ENCODE results near the gene CNTN1. TPM values are rescaled to one million over a fixed set of nuclear protein-coding genes. Genes with fewer than 3 reads are reported as not detected.

The CNTN1 gene
- total RNA-seq, 1 donor from 2014 or later: 2.3 TPM

DNA sequence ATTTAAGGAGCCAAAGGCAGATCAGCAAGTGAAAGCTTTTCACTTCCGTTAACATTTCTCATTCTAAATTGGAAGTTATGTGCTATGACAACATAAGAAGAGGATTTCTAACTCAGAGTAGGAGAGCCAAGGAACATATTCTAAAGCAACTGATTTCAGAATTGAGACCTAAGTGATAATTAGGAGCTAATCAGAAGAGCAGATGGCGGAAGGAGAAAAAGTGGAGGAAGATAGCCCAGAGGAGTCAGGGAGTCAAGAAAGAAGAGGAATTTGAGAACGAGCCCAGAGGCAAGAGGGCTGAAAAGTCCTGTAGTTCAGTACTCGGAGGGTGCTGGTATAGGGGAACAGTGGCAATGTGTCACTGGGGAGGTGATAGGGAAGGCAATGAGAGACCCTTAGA lies 162.4 kb downstream of the CNTN1 start:
- no peak for DNase-seq (ENCODE audit: low read depth)
- TF ChIP-seq, protein P1, sequence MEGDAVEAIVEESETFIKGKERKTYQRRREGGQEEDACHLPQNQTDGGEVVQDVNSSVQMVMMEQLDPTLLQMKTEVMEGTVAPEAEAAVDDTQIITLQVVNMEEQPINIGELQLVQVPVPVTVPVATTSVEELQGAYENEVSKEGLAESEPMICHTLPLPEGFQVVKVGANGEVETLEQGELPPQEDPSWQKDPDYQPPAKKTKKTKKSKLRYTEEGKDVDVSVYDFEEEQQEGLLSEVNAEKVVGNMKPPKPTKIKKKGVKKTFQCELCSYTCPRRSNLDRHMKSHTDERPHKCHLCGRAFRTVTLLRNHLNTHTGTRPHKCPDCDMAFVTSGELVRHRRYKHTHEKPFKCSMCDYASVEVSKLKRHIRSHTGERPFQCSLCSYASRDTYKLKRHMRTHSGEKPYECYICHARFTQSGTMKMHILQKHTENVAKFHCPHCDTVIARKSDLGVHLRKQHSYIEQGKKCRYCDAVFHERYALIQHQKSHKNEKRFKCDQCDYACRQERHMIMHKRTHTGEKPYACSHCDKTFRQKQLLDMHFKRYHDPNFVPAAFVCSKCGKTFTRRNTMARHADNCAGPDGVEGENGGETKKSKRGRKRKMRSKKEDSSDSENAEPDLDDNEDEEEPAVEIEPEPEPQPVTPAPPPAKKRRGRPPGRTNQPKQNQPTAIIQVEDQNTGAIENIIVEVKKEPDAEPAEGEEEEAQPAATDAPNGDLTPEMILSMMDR (conservative IDR thresholded peaks at IDR 0.05; ENCODE audit: low read depth, low read length): no peak
- no peak overlapping the region for H3K4me3 ChIP-seq (ENCODE audit: low read depth, low read length)

DNA sequence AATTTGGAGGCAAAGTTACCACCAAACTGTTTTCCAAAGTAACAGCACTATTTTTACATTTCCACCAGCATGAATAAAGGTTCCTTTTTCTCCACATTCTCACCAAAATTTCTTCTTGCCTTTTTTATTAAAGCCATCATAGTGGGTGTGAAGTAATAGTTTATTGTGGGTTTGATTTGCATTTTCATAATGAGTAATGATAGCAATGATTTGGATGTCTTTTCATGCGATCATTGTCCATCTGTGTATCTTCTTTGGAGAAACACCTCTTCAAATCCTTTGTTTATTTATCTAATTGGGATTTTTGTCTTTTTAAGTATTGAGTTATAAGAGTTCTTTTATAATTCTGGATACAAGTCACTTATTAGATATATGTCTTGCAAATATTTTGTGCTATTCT lies 172.7 kb downstream of the CNTN1 start:
- H3K4me3 ChIP-seq (ENCODE audit: low read depth, low read length): no peak overlapping the region
- TF ChIP-seq, protein P1 (conservative IDR thresholded peaks at IDR 0.05; ENCODE audit: low read depth, low read length): no peak
- DNase-seq (ENCODE audit: low read depth): no peak

DNA sequence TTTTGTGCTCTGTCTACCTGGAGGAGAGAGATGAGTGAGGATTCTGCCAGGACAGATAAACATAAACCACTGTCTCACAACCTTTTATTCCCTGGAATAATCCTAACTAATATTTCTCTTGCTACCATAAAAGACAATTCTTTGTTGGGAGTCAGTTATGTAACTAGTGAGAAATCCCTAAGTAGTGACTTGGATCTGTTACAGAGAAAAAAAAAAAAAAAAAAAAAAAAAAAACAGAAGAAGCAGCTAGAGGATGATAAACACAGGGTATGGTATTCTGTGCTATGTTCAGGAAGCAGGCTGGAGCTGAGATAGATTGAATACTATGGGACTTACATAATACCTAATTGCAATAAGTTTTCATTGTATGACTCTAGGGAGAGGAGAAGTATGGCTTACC lies 178.7 kb downstream of the CNTN1 start:
- no peak overlapping the region for H3K4me3 ChIP-seq (ENCODE audit: low read depth, low read length)
- no peak for DNase-seq (ENCODE audit: low read depth)
- TF ChIP-seq, protein P1 (conservative IDR thresholded peaks at IDR 0.05; ENCODE audit: low read depth, low read length): no peak

DNA sequence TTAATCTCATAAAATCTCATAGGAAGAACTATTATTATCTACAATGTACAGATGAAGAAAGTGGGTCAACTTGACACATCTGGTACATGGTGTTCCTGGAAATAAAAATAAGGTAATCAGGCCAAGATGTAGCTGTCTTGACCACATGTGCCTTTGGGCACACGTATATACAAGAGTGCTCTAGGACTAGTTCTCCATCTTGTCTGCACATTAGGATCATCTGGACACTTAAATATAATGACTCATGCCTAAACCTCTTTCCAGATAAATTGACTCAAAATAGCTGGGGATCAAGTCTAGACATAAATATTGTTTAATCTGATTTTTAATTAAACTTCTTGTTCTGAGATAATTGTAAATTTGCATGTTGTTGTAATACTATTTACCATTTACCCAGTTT lies 182.6 kb downstream of the CNTN1 start:
- no peak overlapping the region for H3K4me3 ChIP-seq (ENCODE audit: low read depth, low read length)
- DNase-seq (ENCODE audit: low read depth): no peak
- TF ChIP-seq, protein P1 (conservative IDR thresholded peaks at IDR 0.05; ENCODE audit: low read depth, low read length): no peak

DNA sequence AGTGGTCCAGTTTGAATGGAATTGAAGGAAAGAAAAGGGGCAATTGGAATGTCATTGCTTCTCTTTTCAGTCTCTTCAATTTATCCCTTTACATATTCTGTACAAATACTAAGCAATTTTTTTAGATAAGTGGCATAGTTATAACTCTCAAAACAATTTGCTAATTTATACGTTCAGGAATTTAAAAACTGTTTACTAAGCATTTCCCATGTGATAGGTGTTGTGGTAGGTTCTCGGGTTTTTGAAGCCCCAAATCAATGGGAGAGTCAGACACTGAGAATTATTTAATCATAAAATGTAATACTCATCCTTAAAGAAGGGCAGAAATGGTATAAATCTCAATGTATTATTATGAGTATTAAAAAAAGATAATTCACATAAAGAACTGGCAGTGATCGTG lies 197.1 kb downstream of the CNTN1 start:
- no peak overlapping the region for H3K4me3 ChIP-seq (ENCODE audit: low read depth, low read length)
- TF ChIP-seq, protein P1 (conservative IDR thresholded peaks at IDR 0.05; ENCODE audit: low read depth, low read length): no peak

DNA sequence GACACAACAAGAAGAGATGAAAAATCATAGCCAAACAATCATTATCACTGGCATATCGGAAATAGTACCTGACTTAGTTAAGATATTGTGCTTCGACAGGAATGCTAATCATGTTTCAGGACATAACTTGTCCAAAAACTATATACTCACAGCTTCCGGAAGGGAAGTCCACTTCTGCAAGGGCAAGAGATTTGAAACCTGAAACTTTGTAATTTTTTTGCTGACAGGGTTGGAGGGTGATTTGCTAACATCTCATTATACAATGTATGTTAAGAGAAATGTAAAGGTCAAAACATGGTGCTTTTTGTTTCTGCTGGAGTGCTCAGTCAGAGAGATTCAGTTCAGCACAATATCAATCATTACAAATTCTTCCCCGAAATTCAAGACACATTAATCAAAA lies 200.3 kb downstream of the CNTN1 start:
- no peak for DNase-seq (ENCODE audit: low read depth)
- TF ChIP-seq, protein P1 (conservative IDR thresholded peaks at IDR 0.05; ENCODE audit: low read depth, low read length): no peak
- H3K4me3 ChIP-seq (ENCODE audit: low read depth, low read length): no peak overlapping the region

More for the DNA sequence above, 197.1 kb downstream of the CNTN1 start:
- DNase-seq (ENCODE audit: low read depth): no peak

DNA sequence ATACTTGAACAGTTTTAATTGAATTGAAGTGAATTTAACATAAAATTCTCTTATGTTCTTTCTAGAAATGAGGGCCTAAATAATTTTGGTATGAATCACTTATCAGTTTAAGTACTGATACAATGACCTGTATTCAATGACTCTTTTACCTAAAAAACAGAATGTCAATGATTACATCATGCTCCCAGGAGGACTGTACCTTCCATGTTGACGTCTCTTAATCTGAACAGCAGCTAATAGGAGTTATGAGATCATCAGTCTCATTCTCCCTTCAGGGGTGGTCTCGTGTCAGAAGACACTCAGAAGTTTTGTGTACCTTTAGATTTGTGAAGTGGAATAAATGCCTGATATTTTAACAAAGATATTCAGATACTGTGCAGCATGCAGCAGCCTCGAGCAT lies 206.3 kb downstream of the CNTN1 start:
- no peak overlapping the region for H3K4me3 ChIP-seq (ENCODE audit: low read depth, low read length)
- TF ChIP-seq, protein P1 (conservative IDR thresholded peaks at IDR 0.05; ENCODE audit: low read depth, low read length): no peak
- DNase-seq (ENCODE audit: low read depth): no peak
